Measurements from ENCODE around the gene ZC3H10.

DNA sequence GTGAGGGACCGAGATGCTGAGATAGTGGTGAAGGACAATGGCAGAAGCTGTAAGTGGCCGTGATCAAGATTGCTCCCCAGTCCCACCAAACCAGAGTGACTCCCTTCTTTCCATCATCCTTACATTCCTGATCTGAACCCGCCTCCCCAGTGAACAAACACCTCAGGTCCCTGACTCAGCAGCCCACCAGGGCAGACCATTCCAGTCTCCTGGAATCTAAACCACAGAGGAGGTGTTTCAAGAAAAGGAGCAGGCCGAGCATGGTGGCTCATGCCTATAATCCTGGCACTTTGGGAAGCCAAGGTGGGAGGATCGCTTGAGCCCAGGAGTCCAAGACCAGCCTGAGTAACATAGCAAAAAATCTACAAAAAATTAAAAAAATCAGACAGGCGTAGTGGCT lies 31.5 kb upstream of the ZC3H10 start:
- TF ChIP-seq, protein P1, sequence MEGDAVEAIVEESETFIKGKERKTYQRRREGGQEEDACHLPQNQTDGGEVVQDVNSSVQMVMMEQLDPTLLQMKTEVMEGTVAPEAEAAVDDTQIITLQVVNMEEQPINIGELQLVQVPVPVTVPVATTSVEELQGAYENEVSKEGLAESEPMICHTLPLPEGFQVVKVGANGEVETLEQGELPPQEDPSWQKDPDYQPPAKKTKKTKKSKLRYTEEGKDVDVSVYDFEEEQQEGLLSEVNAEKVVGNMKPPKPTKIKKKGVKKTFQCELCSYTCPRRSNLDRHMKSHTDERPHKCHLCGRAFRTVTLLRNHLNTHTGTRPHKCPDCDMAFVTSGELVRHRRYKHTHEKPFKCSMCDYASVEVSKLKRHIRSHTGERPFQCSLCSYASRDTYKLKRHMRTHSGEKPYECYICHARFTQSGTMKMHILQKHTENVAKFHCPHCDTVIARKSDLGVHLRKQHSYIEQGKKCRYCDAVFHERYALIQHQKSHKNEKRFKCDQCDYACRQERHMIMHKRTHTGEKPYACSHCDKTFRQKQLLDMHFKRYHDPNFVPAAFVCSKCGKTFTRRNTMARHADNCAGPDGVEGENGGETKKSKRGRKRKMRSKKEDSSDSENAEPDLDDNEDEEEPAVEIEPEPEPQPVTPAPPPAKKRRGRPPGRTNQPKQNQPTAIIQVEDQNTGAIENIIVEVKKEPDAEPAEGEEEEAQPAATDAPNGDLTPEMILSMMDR (IDR thresholded peaks at IDR 0.05), result no peak
- no peak for TF ChIP-seq POLR2A (IDR thresholded peaks at IDR 0.05)

Data from breast epithelium (tissue), 3 donors.